OCI-LY3 (cell line): Measurements from ENCODE around the gene SRRM1.

ENCODE experiments used
- H2AFZ ChIP-seq: fragments of 200-600, 300-600 bp; shearing (Covaris generic); 2 replicates; pipeline ENCODE4 v1.6.0; 2014; ENCODE audit warnings: antibody characterized with exemption, low read depth, low read length
- H3K27ac ChIP-seq: fragments of 200-600, 300-600 bp; sonication (generic); 2 replicates; pipeline ENCODE4 v1.5.1; 2014; ENCODE audit warnings: mild to moderate bottlenecking, low read length, moderate library complexity, mixed read lengths
- H3K27me3 ChIP-seq: fragments of 200-600, 300-600 bp; sonication (generic); 2 replicates; pipeline ENCODE4 v1.6.1; 2014; ENCODE audit warnings: low read depth, low read length, mixed read lengths
- H3K36me3 ChIP-seq: fragments of 200-600, 300-600 bp; sonication (generic); replicated peaks from 2 replicates; pipeline ENCODE3; 2014; ENCODE audit warnings: low read depth, low read length, mixed read lengths
- H3K4me1 ChIP-seq: fragments of 300-600, 200-600 bp; sonication (generic); 2 replicates; pipeline ENCODE4 v1.6.1; 2014; ENCODE audit warnings: low read length, mixed read lengths
- H3K4me2 ChIP-seq: fragments of 200-600, 300-600 bp; sonication (generic); 2 replicates; pipeline ENCODE4 v1.6.1; 2014; ENCODE audit warnings: low read length, mixed read lengths
- H3K4me3 ChIP-seq: fragments of 300-600, 200-600 bp; sonication (generic); 2 replicates; pipeline ENCODE4 v1.5.1; 2014; ENCODE audit warnings: antibody characterized with exemption, mild to moderate bottlenecking, low read length, moderate library complexity
- H3K79me2 ChIP-seq: fragments of 300-600, 200-600 bp; shearing (Covaris generic); 2 replicates; pipeline ENCODE4 v1.6.1; 2014; ENCODE audit warnings: mild to moderate bottlenecking, low read length, mixed read lengths
- H3K9ac ChIP-seq: fragments of 300-600, 200-600 bp; shearing (Covaris generic); 2 replicates; pipeline ENCODE4 v1.6.0; 2014; ENCODE audit warnings: mild to moderate bottlenecking, low read length, moderate library complexity
- H3K9me3 ChIP-seq: fragments of 200-600, 300-600 bp; shearing (Covaris generic); 2 replicates; pipeline ENCODE4 v1.6.1; 2014; ENCODE audit warnings: low read length, mixed read lengths; ENCODE audit not compliant: insufficient read depth
- H4K20me1 ChIP-seq: fragments of 200-600, 300-600 bp; sonication (generic); 2 replicates; pipeline ENCODE4 v1.6.1; 2016; ENCODE audit warnings: low read length, mixed read lengths; ENCODE audit not compliant: insufficient read depth
- CTCF ChIP-seq: fragments of 200-600, 300-600 bp; sonication (generic); IDR thresholded peaks from 2 replicates; pipeline ENCODE4 v1.5.1; 2014; ENCODE audit warnings: antibody characterized with exemption, low read length, low read depth
- EZH2phosphoT487 ChIP-seq: fragments of 200-600 bp; shearing (Covaris generic); IDR thresholded peaks from 2 replicates; pipeline ENCODE4 v1.6.1; 2018; ENCODE audit warnings: antibody characterized with exemption, mixed run types, low read depth

SRRM1 gene, protein sequence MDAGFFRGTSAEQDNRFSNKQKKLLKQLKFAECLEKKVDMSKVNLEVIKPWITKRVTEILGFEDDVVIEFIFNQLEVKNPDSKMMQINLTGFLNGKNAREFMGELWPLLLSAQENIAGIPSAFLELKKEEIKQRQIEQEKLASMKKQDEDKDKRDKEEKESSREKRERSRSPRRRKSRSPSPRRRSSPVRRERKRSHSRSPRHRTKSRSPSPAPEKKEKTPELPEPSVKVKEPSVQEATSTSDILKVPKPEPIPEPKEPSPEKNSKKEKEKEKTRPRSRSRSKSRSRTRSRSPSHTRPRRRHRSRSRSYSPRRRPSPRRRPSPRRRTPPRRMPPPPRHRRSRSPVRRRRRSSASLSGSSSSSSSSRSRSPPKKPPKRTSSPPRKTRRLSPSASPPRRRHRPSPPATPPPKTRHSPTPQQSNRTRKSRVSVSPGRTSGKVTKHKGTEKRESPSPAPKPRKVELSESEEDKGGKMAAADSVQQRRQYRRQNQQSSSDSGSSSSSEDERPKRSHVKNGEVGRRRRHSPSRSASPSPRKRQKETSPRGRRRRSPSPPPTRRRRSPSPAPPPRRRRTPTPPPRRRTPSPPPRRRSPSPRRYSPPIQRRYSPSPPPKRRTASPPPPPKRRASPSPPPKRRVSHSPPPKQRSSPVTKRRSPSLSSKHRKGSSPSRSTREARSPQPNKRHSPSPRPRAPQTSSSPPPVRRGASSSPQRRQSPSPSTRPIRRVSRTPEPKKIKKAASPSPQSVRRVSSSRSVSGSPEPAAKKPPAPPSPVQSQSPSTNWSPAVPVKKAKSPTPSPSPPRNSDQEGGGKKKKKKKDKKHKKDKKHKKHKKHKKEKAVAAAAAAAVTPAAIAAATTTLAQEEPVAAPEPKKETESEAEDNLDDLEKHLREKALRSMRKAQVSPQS

GRCh38 chr1:24642481-24643362 lies at the start of gene SRRM1:
TSS of gene SRRM1 (plus strand) at chr1:24643302. CDS start at chr1:24643327, 25 bp downstream.
- peaks cover 20% of the 10 kb centered on the region for H3K4me1 ChIP-seq
- peaks cover 58% of the 10 kb centered on the region for H3K79me2 ChIP-seq
- H2AFZ ChIP-seq: no peak within 1 kb of the TSS
- TF ChIP-seq CTCF (no peak), EZH2phosphoT487 (no peak)
- H4K20me1 ChIP-seq: peaks cover 22% of the 10 kb centered on the region
- peak within 1 kb of the TSS; percentile 100 for H3K4me3 ChIP-seq
- peak within 1 kb of the TSS; percentile 100 for H3K9ac ChIP-seq
- peaks cover 25% of the 10 kb centered on the region for H3K36me3 ChIP-seq
- no peaks in the 10 kb centered on the region for H3K27me3 ChIP-seq
- peak within 1 kb of the TSS; percentile 97 for H3K27ac ChIP-seq
- peak within 1 kb of the TSS; percentile 89 for H3K4me2 ChIP-seq
- H3K9me3 ChIP-seq: no peaks in the 10 kb centered on the region

DNA sequence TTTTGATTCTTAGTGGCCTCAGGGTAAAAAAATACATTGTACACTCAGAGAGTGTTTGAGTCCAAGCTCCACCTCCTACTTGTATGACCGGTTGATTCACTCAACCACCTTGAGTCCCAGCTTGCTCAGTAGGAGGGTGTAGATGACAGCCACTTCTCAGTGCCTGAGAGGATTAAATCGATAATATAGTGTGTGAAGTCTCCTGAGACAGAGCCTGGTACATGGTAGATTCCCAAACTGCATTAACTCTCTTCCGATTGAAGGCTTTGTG lies 48.8 kb upstream of the SRRM1 start:
- no peaks in the 10 kb centered on the region for H4K20me1 ChIP-seq
- H3K27me3 ChIP-seq: peaks cover 10% of the 10 kb centered on the region
- no peak overlapping the region for H3K4me2 ChIP-seq
- H3K9ac ChIP-seq: no peak overlapping the region
- H3K79me2 ChIP-seq: no peaks in the 10 kb centered on the region
- no peak overlapping the region for H3K4me3 ChIP-seq
- no peaks in the 10 kb centered on the region for H3K4me1 ChIP-seq
- H3K27ac ChIP-seq: no peak overlapping the region
- no peak overlapping the region for H2AFZ ChIP-seq
- TF ChIP-seq EZH2phosphoT487: no peak
- no peak for TF ChIP-seq CTCF
- H3K9me3 ChIP-seq: no peaks in the 10 kb centered on the region
- H3K36me3 ChIP-seq: no peaks in the 10 kb centered on the region

DNA sequence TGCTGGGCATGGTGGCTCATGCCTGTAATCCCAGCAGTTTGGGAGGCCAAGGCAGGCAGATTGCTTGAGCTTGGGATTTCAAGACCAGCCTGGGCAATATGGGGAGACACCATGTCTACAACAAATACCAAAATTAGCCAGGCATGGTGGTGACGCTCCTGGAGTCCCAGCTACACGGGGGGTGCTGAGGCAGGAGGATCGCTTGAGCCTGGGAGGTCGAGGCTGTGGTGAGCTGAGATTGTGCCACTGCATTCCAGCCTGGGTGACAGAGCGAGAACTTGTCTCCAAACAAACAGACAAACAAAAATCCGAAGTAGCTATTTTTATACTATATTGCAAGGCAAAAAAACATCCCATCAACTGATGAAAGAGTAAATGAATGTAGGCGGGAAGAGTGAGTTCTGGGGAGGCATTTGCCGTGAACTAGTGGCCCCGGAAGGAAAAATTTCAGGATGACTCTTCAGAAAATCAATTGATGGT lies 46.7 kb upstream of the SRRM1 start:
- H3K79me2 ChIP-seq: no peaks in the 10 kb centered on the region

More for the DNA sequence above, 46.7 kb upstream of the SRRM1 start:
- peaks cover 10% of the 10 kb centered on the region for H3K27me3 ChIP-seq
- H4K20me1 ChIP-seq: no peaks in the 10 kb centered on the region
- H3K4me3 ChIP-seq: no peak overlapping the region
- H3K4me1 ChIP-seq: no peaks in the 10 kb centered on the region
- H3K9me3 ChIP-seq: no peaks in the 10 kb centered on the region
- TF ChIP-seq CTCF: no peak
- no peak for TF ChIP-seq EZH2phosphoT487
- H3K4me2 ChIP-seq: no peak overlapping the region
- no peak overlapping the region for H3K27ac ChIP-seq
- H3K36me3 ChIP-seq: no peaks in the 10 kb centered on the region
- H3K9ac ChIP-seq: no peak overlapping the region
- no peak overlapping the region for H2AFZ ChIP-seq
